ENCODE results near the gene CDK15.
"Not testable (repeated sequence)": the region's sequence is repeated elsewhere in the genome, so short reads cannot be mapped to it uniquely, and the experiment has no call there.

The CDK15 gene

GRCh38 chr2:201842131-201842860, 36.0 kb downstream of the CDK15 start:
- no peak for TF ChIP-seq POLR2AphosphoS5 (IDR thresholded peaks at IDR 0.05; ENCODE audit: borderline replicate concordance, low read depth, low read length)

GRCh38 chr2:201844922-201845321, 38.6 kb downstream of the CDK15 start:
- H3K9ac ChIP-seq (ENCODE audit: insufficient read length); DNase-seq (ENCODE audit: low read depth, low spot score); H3K36me3 ChIP-seq (ENCODE audit: insufficient read depth, low read length); H3K4me3 ChIP-seq; H3K27ac ChIP-seq: not testable (repeated sequence)
- H3K9me3 ChIP-seq (ENCODE audit: low read depth, low read length): peaks cover 14% of the 10 kb centered on the region

More at GRCh38 chr2:201842131-201842860, 36.0 kb downstream of the CDK15 start:
- no peak overlapping the region for H3K9ac ChIP-seq (ENCODE audit: insufficient read length)
- no peak for DNase-seq (ENCODE audit: low read depth, low spot score)
- no peak overlapping the region for H3K4me3 ChIP-seq
- peaks cover 4% of the 10 kb centered on the region; the same call in 1 of the 2 replicates for H3K36me3 ChIP-seq (ENCODE audit: insufficient read depth, low read length)
- peaks cover 14% of the 10 kb centered on the region for H3K9me3 ChIP-seq (ENCODE audit: low read depth, low read length)
- no peak overlapping the region for H3K27ac ChIP-seq

GRCh38 chr2:201847481-201847880, 41.1 kb downstream of the CDK15 start:
- DNase-seq (ENCODE audit: low read depth, low spot score): no peak
- Histone ChIP-seq H3K36me3 (ENCODE audit: insufficient read depth, low read length) (no peaks in the 10 kb centered on the region), H3K9me3 (ENCODE audit: low read depth, low read length) (no peaks in the 10 kb centered on the region), H3K4me3 (no peak overlapping the region), H3K9ac (ENCODE audit: insufficient read length) (no peak overlapping the region), H3K27ac (no peak overlapping the region)
- TF ChIP-seq EZH2 (IDR thresholded peaks at IDR 0.05): no peak
- TF ChIP-seq FOXP2 (optimal IDR thresholded peaks at IDR 0.05; ENCODE audit: control extremely low read depth, extremely low read length, insufficient read depth): no peak
- no peak for TF ChIP-seq POLR2AphosphoS5 (IDR thresholded peaks at IDR 0.05; ENCODE audit: borderline replicate concordance, low read depth, low read length)

GRCh38 chr2:201852462-201852861, 46.1 kb downstream of the CDK15 start:
- Histone ChIP-seq H3K9ac (ENCODE audit: insufficient read length) (no peak overlapping the region), H3K4me3 (no peak overlapping the region), H3K27ac (no peak overlapping the region), H3K9me3 (ENCODE audit: low read depth, low read length) (no peaks in the 10 kb centered on the region), H3K36me3 (ENCODE audit: insufficient read depth, low read length) (no peaks in the 10 kb centered on the region)
- no peak for DNase-seq (ENCODE audit: low read depth, low spot score)
- TF ChIP-seq POLR2AphosphoS5 (IDR thresholded peaks at IDR 0.05; ENCODE audit: borderline replicate concordance, low read depth, low read length) (no peak), FOXP2 (optimal IDR thresholded peaks at IDR 0.05; ENCODE audit: control extremely low read depth, extremely low read length, insufficient read depth) (no peak), EZH2 (IDR thresholded peaks at IDR 0.05) (no peak)

- DNase-seq (ENCODE audit: low read depth, low spot score): no peak
- Histone ChIP-seq H3K27ac (no peak overlapping the region), H3K9ac (ENCODE audit: insufficient read length) (no peak overlapping the region), H3K9me3 (ENCODE audit: low read depth, low read length) (no peaks in the 10 kb centered on the region), H3K4me3 (no peak overlapping the region), H3K36me3 (ENCODE audit: insufficient read depth, low read length) (no peaks in the 10 kb centered on the region)
- TF ChIP-seq EZH2 (IDR thresholded peaks at IDR 0.05) (no peak), POLR2AphosphoS5 (IDR thresholded peaks at IDR 0.05; ENCODE audit: borderline replicate concordance, low read depth, low read length) (no peak), FOXP2 (optimal IDR thresholded peaks at IDR 0.05; ENCODE audit: control extremely low read depth, extremely low read length, insufficient read depth) (no peak)
These were observed 46.6 kb downstream of the CDK15 start for GRCh38 chr2:201852878-201853415.

GRCh38 chr2:201854221-201854801, 48.0 kb downstream of the CDK15 start:
- no peaks in the 10 kb centered on the region for H3K9me3 ChIP-seq (ENCODE audit: low read depth, low read length)
- DNase-seq (ENCODE audit: low read depth, low spot score): no peak
- H3K4me3 ChIP-seq: no peak overlapping the region
- no peaks in the 10 kb centered on the region for H3K36me3 ChIP-seq (ENCODE audit: insufficient read depth, low read length)
- H3K27ac ChIP-seq: no peak overlapping the region
- H3K9ac ChIP-seq (ENCODE audit: insufficient read length): no peak overlapping the region
- TF ChIP-seq POLR2AphosphoS5 (IDR thresholded peaks at IDR 0.05; ENCODE audit: borderline replicate concordance, low read depth, low read length): no peak
- TF ChIP-seq EZH2 (IDR thresholded peaks at IDR 0.05): no peak
- TF ChIP-seq FOXP2 (optimal IDR thresholded peaks at IDR 0.05; ENCODE audit: control extremely low read depth, extremely low read length, insufficient read depth): no peak

- Histone ChIP-seq H3K9ac (ENCODE audit: insufficient read length) (no peak overlapping the region), H3K27ac (no peak overlapping the region), H3K4me3 (no peak overlapping the region), H3K36me3 (ENCODE audit: insufficient read depth, low read length) (no peaks in the 10 kb centered on the region), H3K9me3 (ENCODE audit: low read depth, low read length) (no peaks in the 10 kb centered on the region)
- no peak for DNase-seq (ENCODE audit: low read depth, low spot score)
- TF ChIP-seq EZH2 (IDR thresholded peaks at IDR 0.05) (no peak), FOXP2 (optimal IDR thresholded peaks at IDR 0.05; ENCODE audit: control extremely low read depth, extremely low read length, insufficient read depth) (no peak), POLR2AphosphoS5 (IDR thresholded peaks at IDR 0.05; ENCODE audit: borderline replicate concordance, low read depth, low read length) (no peak)
These were observed 48.5 kb downstream of the CDK15 start for GRCh38 chr2:201854841-201855240.

- no peak for TF ChIP-seq POLR2AphosphoS5 (IDR thresholded peaks at IDR 0.05; ENCODE audit: borderline replicate concordance, low read depth, low read length)
- TF ChIP-seq EZH2 (IDR thresholded peaks at IDR 0.05): no peak
- TF ChIP-seq FOXP2 (optimal IDR thresholded peaks at IDR 0.05; ENCODE audit: control extremely low read depth, extremely low read length, insufficient read depth): no peak
- Histone ChIP-seq H3K9me3 (ENCODE audit: low read depth, low read length) (no peaks in the 10 kb centered on the region), H3K36me3 (ENCODE audit: insufficient read depth, low read length) (no peaks in the 10 kb centered on the region), H3K9ac (ENCODE audit: insufficient read length) (no peak overlapping the region), H3K27ac (no peak overlapping the region), H3K4me3 (no peak overlapping the region)
- DNase-seq (ENCODE audit: low read depth, low spot score): no peak
These were observed 49.0 kb downstream of the CDK15 start for GRCh38 chr2:201855356-201855755.
